Uterus (tissue), 4 donors: ENCODE data around the gene GALNT2. TPM values are rescaled to one million over a fixed set of nuclear protein-coding genes. Genes with fewer than 3 reads are reported as not detected.

Experiments used
- DNase-seq, 2 donors: peaks; one replicate each; pipeline ENCODE4 v3.0.0-alpha.2; 2019 to 2020
- H3K27ac ChIP-seq, 2 donors: fragments of 200-600 bp; sonication (generic); 1 replicate in 1 of 2; 2 replicates in 1 of 2; pipeline ENCODE4 v1.5.1; 2016 to 2018
- H3K27me3 ChIP-seq, 2 donors: fragments of 200-600 bp; sonication (generic); one replicate each; pipeline ENCODE4 v1.5.1; 2018 to 2019; ENCODE audit warnings: control low read depth in 1 of 2
- H3K36me3 ChIP-seq, 2 donors: fragments of 200-600 bp; sonication (generic); one replicate each; pipeline ENCODE4 v1.5.1; 2019; ENCODE audit warnings: control low read depth in 1 of 2
- H3K4me1 ChIP-seq, 2 donors: fragments of 200-600 bp; sonication (generic); one replicate each; pipeline ENCODE4 v1.5.1; 2018 to 2019; ENCODE audit warnings: control low read depth in 1 of 2
- H3K4me3 ChIP-seq, 2 donors: fragments of 200-600 bp; sonication (generic); 1 replicate in 1 of 2; 2 replicates in 1 of 2; pipeline ENCODE4 v1.5.1; 2018 to 2019; ENCODE audit warnings: mild to moderate bottlenecking in 1 of 2
- H3K9me3 ChIP-seq, 2 donors: fragments of 200-600 bp; sonication (generic); one replicate each; pipeline ENCODE4 v1.5.1; 2019; ENCODE audit warnings: control low read depth in 1 of 2
- CTCF ChIP-seq, 4 experiments: fragments of 200-600 bp in 2 of 4; fragments of 450-650 bp in 2 of 4; sonication (generic) in 2 of 4; IDR thresholded peaks; one replicate each; pipeline ENCODE4 v1.5.1; 2016 to 2019; ENCODE audit warnings: antibody characterized with exemption in 4 of 4, mild to moderate bottlenecking in 2 of 4, moderate library complexity in 1 of 4
- POLR2A ChIP-seq, 2 donors: fragments of 450-650 bp; IDR thresholded peaks; one replicate each; pipeline ENCODE4 v1.6.1; 2016; ENCODE audit warnings: antibody characterized with exemption in 2 of 2, mild to moderate bottlenecking in 1 of 2, moderate library complexity in 1 of 2
- intact Hi-C: fragments of 100-400 bp; cut with DNase I; formaldehyde crosslinking; loops from one replicate; pipeline ENCODE4 v1.15.1; 2023; ENCODE audit warnings: low total_unique reads
- total RNA-seq, 4 donors: library from RNA; depleted of rRNA in 3 of 4; stranded (reverse); fragments of >200 nt in 3 of 4; gene quantifications; one replicate each; pipeline versions ENCODE4 v1.1.0 to v1.2.4, GENCODE V29; 2014 to 2023
- donor health status: DM: yes; HTN: yes; CAD: no.

GALNT2 gene
- total RNA-seq, 4 donors from 2014 or later = 13.6 to 51.6 (median 39.6) TPM

- TF ChIP-seq POLR2A (IDR thresholded peaks at IDR 0.05) (no peak), CTCF (IDR thresholded peaks at IDR 0.05) (no peak)
- Histone ChIP-seq H3K27me3 (no peaks in the 10 kb centered on the region), H3K27ac (no peak overlapping the region), H3K4me3 (no peak overlapping the region), H3K36me3 (no peaks in the 10 kb centered on the region), H3K4me1 (no peaks in the 10 kb centered on the region), H3K9me3 (no peaks in the 10 kb centered on the region)
- DNase-seq = no peak
- intact Hi-C loops = no loop called here
Measured at GRCh38 chr1:230251644-230252191, 184.7 kb downstream of the GALNT2 start.

GRCh38 chr1:230253150-230253549 lies 186.1 kb downstream of the GALNT2 start:
- H3K27me3 ChIP-seq = no peaks in the 10 kb centered on the region
- no peak overlapping the region for H3K4me3 ChIP-seq
- intact Hi-C loops = no loop called here
- no peaks in the 10 kb centered on the region for H3K36me3 ChIP-seq
- no peaks in the 10 kb centered on the region for H3K4me1 ChIP-seq
- no peaks in the 10 kb centered on the region for H3K9me3 ChIP-seq
- no peak for TF ChIP-seq POLR2A (IDR thresholded peaks at IDR 0.05)
- no peak overlapping the region for H3K27ac ChIP-seq
- no peak for DNase-seq

- Histone ChIP-seq H3K36me3 (no peaks in the 10 kb centered on the region), H3K27ac (no peak overlapping the region), H3K9me3 (no peaks in the 10 kb centered on the region), H3K4me1 (no peaks in the 10 kb centered on the region), H3K4me3 (no peak overlapping the region), H3K27me3 (no peaks in the 10 kb centered on the region)
- DNase-seq = no peak
- TF ChIP-seq POLR2A (IDR thresholded peaks at IDR 0.05) (no peak), CTCF (IDR thresholded peaks at IDR 0.05) (no peak)
- intact Hi-C loops = no loop called here
Measured at GRCh38 chr1:230254265-230254664, 187.2 kb downstream of the GALNT2 start.

- no peak overlapping the region for H3K4me3 ChIP-seq
- DNase-seq = no peak
- intact Hi-C loops = no loop called here
- no peaks in the 10 kb centered on the region for H3K4me1 ChIP-seq
- no peaks in the 10 kb centered on the region for H3K9me3 ChIP-seq
- H3K27me3 ChIP-seq = no peaks in the 10 kb centered on the region
- no peak for TF ChIP-seq CTCF (IDR thresholded peaks at IDR 0.05)
- TF ChIP-seq POLR2A (IDR thresholded peaks at IDR 0.05) = no peak
- H3K36me3 ChIP-seq = no peaks in the 10 kb centered on the region
- H3K27ac ChIP-seq = no peak overlapping the region
Measured at GRCh38 chr1:230255116-230255515, 188.1 kb downstream of the GALNT2 start.

- H3K9me3 ChIP-seq = no peaks in the 10 kb centered on the region
- DNase-seq = no peak
- no peaks in the 10 kb centered on the region for H3K36me3 ChIP-seq
- no peaks in the 10 kb centered on the region for H3K4me1 ChIP-seq
- TF ChIP-seq POLR2A (IDR thresholded peaks at IDR 0.05) = no peak
- no peak for TF ChIP-seq CTCF (IDR thresholded peaks at IDR 0.05)
- H3K4me3 ChIP-seq = no peak overlapping the region
- no peaks in the 10 kb centered on the region for H3K27me3 ChIP-seq
- intact Hi-C loops = no loop called here
- H3K27ac ChIP-seq = no peak overlapping the region
Measured at GRCh38 chr1:230255991-230256390, 189.0 kb downstream of the GALNT2 start.

- no peaks in the 10 kb centered on the region for H3K36me3 ChIP-seq
- DNase-seq = no peak
- H3K27me3 ChIP-seq = no peaks in the 10 kb centered on the region
- no peak for TF ChIP-seq POLR2A (IDR thresholded peaks at IDR 0.05)
- TF ChIP-seq CTCF (IDR thresholded peaks at IDR 0.05) = no peak
- H3K4me3 ChIP-seq = no peak overlapping the region
- intact Hi-C loops = no loop called here
- H3K4me1 ChIP-seq = no peaks in the 10 kb centered on the region
- H3K9me3 ChIP-seq = no peaks in the 10 kb centered on the region
- H3K27ac ChIP-seq = no peak overlapping the region
Measured at GRCh38 chr1:230256896-230257295, 189.9 kb downstream of the GALNT2 start.
